HG03196 (cell line): Measurements from ENCODE around the gene ABHD10.

Source experiments
- ATAC-seq: cut with Tn5 transposase; IDR thresholded peaks from one replicate; pipeline ENCODE4 v1.9.1; 2021; ENCODE audit not compliant: unreplicated experiment

ABHD10 gene

GRCh38 chr3:111978583-111979433 lies at the start of gene ABHD10:
Gene ABHD10 (plus strand): TSS chr3:111979026. CDS start chr3:111979062, 36 bp downstream.
- ATAC-seq: peak; percentile 95

- ATAC-seq: no peak
These were observed 49.3 kb upstream of the ABHD10 start for GRCh38 chr3:111929484-111929883.

- no peak for ATAC-seq
These were observed 45.9 kb upstream of the ABHD10 start for GRCh38 chr3:111932946-111933345.

GRCh38 chr3:111936191-111936841 lies 42.5 kb upstream of the ABHD10 start:
- ATAC-seq: no peak

- ATAC-seq: no peak
These were observed 41.9 kb upstream of the ABHD10 start for GRCh38 chr3:111936967-111937366.

- ATAC-seq: no peak
These were observed 41.0 kb upstream of the ABHD10 start for GRCh38 chr3:111937871-111938270.

- no peak for ATAC-seq
These were observed 39.0 kb upstream of the ABHD10 start for GRCh38 chr3:111939873-111940272.

- no peak for ATAC-seq
These were observed 35.3 kb upstream of the ABHD10 start for GRCh38 chr3:111943533-111943932.

GRCh38 chr3:111944372-111944771 lies 34.5 kb upstream of the ABHD10 start:
- ATAC-seq: no peak

- no peak for ATAC-seq
These were observed 31.6 kb upstream of the ABHD10 start for GRCh38 chr3:111947231-111947630.

GRCh38 chr3:111948786-111949185 lies 30.0 kb upstream of the ABHD10 start:
- ATAC-seq: no peak

- no peak for ATAC-seq
These were observed 29.1 kb upstream of the ABHD10 start for GRCh38 chr3:111949712-111950111.

- ATAC-seq: no peak
These were observed 27.8 kb upstream of the ABHD10 start for GRCh38 chr3:111951032-111951431.

GRCh38 chr3:111952086-111952485 lies 26.7 kb upstream of the ABHD10 start:
- no peak for ATAC-seq

GRCh38 chr3:111952866-111953450 lies 25.9 kb upstream of the ABHD10 start:
- no peak for ATAC-seq

- no peak for ATAC-seq
These were observed 24.4 kb upstream of the ABHD10 start for GRCh38 chr3:111954228-111954990.

GRCh38 chr3:111955876-111956275 lies 22.9 kb upstream of the ABHD10 start:
- no peak for ATAC-seq

- ATAC-seq: no peak
These were observed 22.4 kb upstream of the ABHD10 start for GRCh38 chr3:111956449-111956848.

- no peak for ATAC-seq
These were observed 21.7 kb upstream of the ABHD10 start for GRCh38 chr3:111956995-111957734.

- ATAC-seq: no peak
These were observed 17.2 kb upstream of the ABHD10 start for GRCh38 chr3:111961461-111962164.
